Hepatocyte (in vitro differentiated cells): ENCODE data around the gene PRDM15. TPM values are rescaled to one million over a fixed set of nuclear protein-coding genes. Genes with fewer than 3 reads are reported as not detected.

Experiments
- DNase-seq: peaks from one replicate; pipeline ENCODE4 v3.0.0-alpha.2; 2016; ENCODE audit warnings: low spot score
- H2AFZ ChIP-seq: fragments of 200-600 bp; sonication (generic); 2 replicates; pipeline ENCODE4 v1.6.0; 2016; ENCODE audit warnings: antibody characterized with exemption, mild to moderate bottlenecking
- H3K27ac ChIP-seq: fragments of 200-600 bp; sonication (generic); 2 replicates; pipeline ENCODE4 v1.5.1; 2016; ENCODE audit warnings: mild to moderate bottlenecking
- H3K27me3 ChIP-seq: fragments of 200-600 bp; sonication (generic); 2 replicates; pipeline ENCODE4 v1.6.1; 2016
- H3K36me3 ChIP-seq: fragments of 200-600 bp; sonication (generic); replicated peaks from 2 replicates; pipeline ENCODE4 v1.5.1; 2016; ENCODE audit warnings: low read depth; ENCODE audit not compliant: insufficient read depth
- H3K4me1 ChIP-seq: fragments of 200-600 bp; sonication (generic); 2 replicates; pipeline ENCODE4 v1.5.1; 2016; ENCODE audit warnings: mild to moderate bottlenecking, moderate library complexity; ENCODE audit not compliant: insufficient read depth
- H3K4me2 ChIP-seq: fragments of 200-600 bp; sonication (generic); 2 replicates; pipeline ENCODE4 v1.6.0; 2016
- H3K4me3 ChIP-seq: fragments of 200-600 bp; sonication (generic); 2 replicates; pipeline ENCODE4 v1.5.1; 2016; ENCODE audit warnings: mild to moderate bottlenecking
- H3K79me2 ChIP-seq: fragments of 200-600 bp; sonication (generic); 2 replicates; pipeline ENCODE4 v1.6.0; 2017; ENCODE audit warnings: mild to moderate bottlenecking
- H3K9me2 ChIP-seq: fragments of 200-600 bp; sonication (generic); replicated peaks from 2 replicates; pipeline ENCODE4 v1.6.0; 2017; ENCODE audit warnings: mild to moderate bottlenecking; ENCODE audit not compliant: insufficient read depth
- H3K9me3 ChIP-seq: fragments of 200-600 bp; sonication (generic); 2 replicates; pipeline ENCODE4 v1.5.1; 2016; ENCODE audit warnings: low read depth, mild to moderate bottlenecking
- H4K20me1 ChIP-seq: fragments of 200-600 bp; sonication (generic); 2 replicates; pipeline ENCODE4 v1.6.0; 2016; ENCODE audit warnings: mild to moderate bottlenecking; ENCODE audit not compliant: insufficient read depth, poor library complexity, severe bottlenecking
- EZH2 ChIP-seq: fragments of 200-600 bp; sonication (generic); IDR thresholded peaks from 2 replicates; pipeline ENCODE4 v1.6.1; 2016; ENCODE audit warnings: antibody characterized with exemption, mild to moderate bottlenecking, borderline replicate concordance
- EZH2phosphoT487 ChIP-seq: fragments of 200-600 bp; sonication (generic); IDR thresholded peaks from one replicate; pipeline ENCODE4 v1.6.1; 2018; ENCODE audit warnings: antibody characterized with exemption, mild to moderate bottlenecking, low read depth, moderate library complexity; ENCODE audit not compliant: unreplicated experiment, severe bottlenecking
- WGBS: methylation state at CpG from one replicate; pipeline ENCODE4 v1.1.6; 2016; ENCODE audit warnings: low lambda C conversion rate; ENCODE audit errors: missing lambda C conversion rate; 5-methylcytosine and 5-hydroxymethylcytosine counted together
- polyA plus RNA-seq: library from polyadenylated mRNA; unstranded; fragments of >200 nt; fragmentation: Nextera tagmentation; extraction: Ambion mirVana; gene quantifications from 2 replicates; pipeline ENCODE4 v1.2.1, GENCODE V29; 2016
- total RNA-seq: library from RNA; depleted of rRNA; stranded (reverse); fragments of >200 nt; gene quantifications from 2 replicates; pipeline ENCODE4 v1.2.3, GENCODE V29; 2014
- TF ChIP-seq, protein P1 (sequence below): fragments of 200-600 bp; sonication (generic); IDR thresholded peaks from 2 replicates; pipeline ENCODE4 v1.5.1; 2016; ENCODE audit warnings: antibody characterized with exemption, mild to moderate bottlenecking; ENCODE audit not compliant: poor library complexity

PRDM15 gene
- total and polyA plus RNA-seq, 2 experiments from 2014 or later: 3.0 to 4.7 TPM

DNA sequence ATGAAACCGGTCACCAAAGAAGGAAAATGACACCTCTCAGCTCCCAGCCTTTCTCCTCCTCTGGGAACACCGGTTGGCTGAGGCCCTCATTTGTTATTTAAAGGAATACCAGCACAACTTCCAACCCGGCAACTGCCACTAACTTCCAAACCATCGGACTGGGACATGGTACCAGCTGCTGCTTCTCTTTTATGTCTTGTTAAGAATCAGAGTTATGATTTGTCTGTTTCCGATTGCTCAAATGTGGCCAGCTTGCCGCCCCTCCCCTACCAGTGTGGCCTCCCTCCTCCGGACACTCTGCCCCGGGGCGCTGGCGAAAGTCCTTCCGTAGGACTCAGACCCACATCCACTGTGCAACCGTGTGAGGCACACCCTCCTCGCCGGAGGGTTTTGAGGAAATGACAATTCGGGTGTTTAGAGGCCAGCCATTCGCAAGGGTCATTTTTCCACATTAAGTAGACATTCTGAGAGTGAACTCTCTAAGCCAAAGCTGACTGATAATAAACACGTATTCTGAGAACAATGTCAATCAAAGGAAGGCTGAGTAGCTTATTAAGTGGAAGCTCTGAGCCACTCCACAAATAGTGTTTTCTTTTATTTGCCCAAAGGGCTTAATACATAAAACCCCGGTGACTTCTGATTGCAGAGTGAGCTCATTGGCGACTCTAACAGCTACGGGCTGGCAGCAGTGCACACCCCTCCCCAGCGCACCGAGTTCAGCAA lies 117.8 kb downstream of the PRDM15 start:
- Histone ChIP-seq H3K9me2 (no peaks in the 10 kb centered on the region), H3K9me3 (no peaks in the 10 kb centered on the region), H4K20me1 (peaks cover 96% of the 10 kb centered on the region), H3K27me3 (peaks cover 26% of the 10 kb centered on the region), H3K36me3 (no peaks in the 10 kb centered on the region), H2AFZ (no peak overlapping the region), H3K79me2 (peaks cover 99% of the 10 kb centered on the region), H3K27ac (peak overlapping the region; percentile 94), H3K4me2 (peak overlapping the region; percentile 70), H3K4me3 (peak overlapping the region; percentile 15), H3K4me1 (peaks cover 26% of the 10 kb centered on the region)
- peak; percentile 55 for DNase-seq
- TF ChIP-seq EZH2phosphoT487: no peak
- TF ChIP-seq EZH2: no peak
- TF ChIP-seq, protein P1, sequence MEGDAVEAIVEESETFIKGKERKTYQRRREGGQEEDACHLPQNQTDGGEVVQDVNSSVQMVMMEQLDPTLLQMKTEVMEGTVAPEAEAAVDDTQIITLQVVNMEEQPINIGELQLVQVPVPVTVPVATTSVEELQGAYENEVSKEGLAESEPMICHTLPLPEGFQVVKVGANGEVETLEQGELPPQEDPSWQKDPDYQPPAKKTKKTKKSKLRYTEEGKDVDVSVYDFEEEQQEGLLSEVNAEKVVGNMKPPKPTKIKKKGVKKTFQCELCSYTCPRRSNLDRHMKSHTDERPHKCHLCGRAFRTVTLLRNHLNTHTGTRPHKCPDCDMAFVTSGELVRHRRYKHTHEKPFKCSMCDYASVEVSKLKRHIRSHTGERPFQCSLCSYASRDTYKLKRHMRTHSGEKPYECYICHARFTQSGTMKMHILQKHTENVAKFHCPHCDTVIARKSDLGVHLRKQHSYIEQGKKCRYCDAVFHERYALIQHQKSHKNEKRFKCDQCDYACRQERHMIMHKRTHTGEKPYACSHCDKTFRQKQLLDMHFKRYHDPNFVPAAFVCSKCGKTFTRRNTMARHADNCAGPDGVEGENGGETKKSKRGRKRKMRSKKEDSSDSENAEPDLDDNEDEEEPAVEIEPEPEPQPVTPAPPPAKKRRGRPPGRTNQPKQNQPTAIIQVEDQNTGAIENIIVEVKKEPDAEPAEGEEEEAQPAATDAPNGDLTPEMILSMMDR: no peak
- 10% methylated on average over 22 of the region's 22 CpGs for WGBS

DNA sequence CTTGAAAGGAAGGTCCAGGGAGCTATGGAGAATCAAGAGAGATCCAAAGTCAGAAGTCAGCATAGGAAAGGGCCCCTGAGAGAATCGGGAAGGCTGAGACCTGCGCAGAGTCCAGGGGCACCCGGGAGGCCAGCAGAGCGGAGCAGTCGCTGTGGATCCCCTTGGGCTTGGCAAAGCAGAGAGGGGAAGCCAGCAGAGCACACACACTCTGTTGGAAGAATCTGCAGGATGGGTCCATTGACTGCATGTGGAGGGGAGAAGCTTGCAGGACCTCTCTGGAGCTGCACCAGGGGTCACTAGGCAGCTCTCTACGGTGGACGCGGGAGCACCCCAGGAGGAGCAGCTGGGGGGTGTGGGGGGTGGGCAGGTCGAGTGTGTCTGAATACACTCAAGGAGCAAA lies 118.7 kb downstream of the PRDM15 start:
- no peak overlapping the region for H3K4me3 ChIP-seq
- TF ChIP-seq EZH2: no peak
- TF ChIP-seq, protein P1: no peak
- no peak for TF ChIP-seq EZH2phosphoT487
- H3K4me2 ChIP-seq: peak overlapping the region; percentile 70
- no peaks in the 10 kb centered on the region for H3K9me3 ChIP-seq
- peaks cover 19% of the 10 kb centered on the region for H3K27me3 ChIP-seq
- H3K36me3 ChIP-seq: no peaks in the 10 kb centered on the region
- H4K20me1 ChIP-seq: peaks cover 97% of the 10 kb centered on the region
- peaks cover 99% of the 10 kb centered on the region for H3K79me2 ChIP-seq
- no peaks in the 10 kb centered on the region for H3K9me2 ChIP-seq
- peaks cover 26% of the 10 kb centered on the region for H3K4me1 ChIP-seq
- no peak for DNase-seq
- H2AFZ ChIP-seq: no peak overlapping the region
- H3K27ac ChIP-seq: no peak overlapping the region
- 83% methylated on average over 9 of the region's 9 CpGs for WGBS

DNA sequence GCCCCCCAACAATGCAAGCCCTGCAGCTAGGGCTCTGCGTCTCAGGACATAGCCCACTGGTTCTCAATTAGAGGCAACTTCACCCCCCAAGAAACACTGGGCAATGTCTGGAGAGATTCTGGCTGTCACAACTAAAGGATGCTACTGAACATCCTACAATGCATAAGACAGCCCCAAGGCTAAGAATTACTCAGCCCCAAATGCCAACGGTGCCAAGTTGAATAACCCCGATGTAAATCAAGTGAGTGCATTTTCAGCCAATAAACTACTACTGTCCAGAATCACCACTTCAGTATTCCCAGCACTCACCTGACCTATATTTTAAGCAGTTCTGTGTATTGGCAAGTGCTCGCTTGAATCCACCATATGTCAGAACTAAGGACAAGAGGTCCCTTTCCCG lies 119.2 kb downstream of the PRDM15 start:
- Histone ChIP-seq H3K9me2 (no peaks in the 10 kb centered on the region), H3K4me3 (no peak overlapping the region), H3K27ac (no peak overlapping the region), H2AFZ (no peak overlapping the region), H3K9me3 (no peaks in the 10 kb centered on the region), H3K4me1 (peaks cover 26% of the 10 kb centered on the region), H3K27me3 (peaks cover 19% of the 10 kb centered on the region), H3K4me2 (no peak overlapping the region), H4K20me1 (peaks cover 97% of the 10 kb centered on the region), H3K79me2 (peaks cover 99% of the 10 kb centered on the region), H3K36me3 (no peaks in the 10 kb centered on the region)
- TF ChIP-seq, protein P1: no peak
- TF ChIP-seq EZH2phosphoT487 (no peak), EZH2 (no peak)
- WGBS: 87% methylated on average over 5 of the region's 5 CpGs
- DNase-seq: no peak
